ENCODE data around the gene GDPD5. TPM values are rescaled to one million over a fixed set of nuclear protein-coding genes. Genes with fewer than 3 reads are reported as not detected.

GDPD5 gene
- total and polyA plus RNA-seq, 2 donors (not counting 3 experiments of a cell fraction or from before 2014, with no cell fraction given) = 60.2 to 79.2 TPM

GRCh38 chr11:75558939-75559843 lies 33.5 kb upstream of the GDPD5 start:
- no peaks in the 10 kb centered on the region for H3K9me1 ChIP-seq (replicated peaks; ENCODE audit: control insufficient read depth, extremely low read depth, insufficient read depth, low read length)
- H3K27me3 ChIP-seq (ENCODE audit: control insufficient read depth in 2 of 2, insufficient read depth in 2 of 2, low read length in 2 of 2) = no peaks in the 10 kb centered on the region
- H3K27ac ChIP-seq (ENCODE audit: insufficient read depth, low read depth, low read length) = peak overlapping the region; percentile 62
- no TSS peak for BruUV-seq (replicated peaks)
- dilution Hi-C loops (cut with MboI; ENCODE audit: extremely low pct_ligation_motif_present, low sequenced_read_pairs) = no loop called here
- H3K4me3 ChIP-seq (replicated peaks in 1 of 3; ENCODE audit: insufficient read depth in 1 of 3, low read depth in 1 of 3, low read length in 3 of 3) = no peak overlapping the region
- H3K79me2 ChIP-seq (ENCODE audit: control insufficient read depth, insufficient read depth, low read length) = peaks cover 19% of the 10 kb centered on the region
- H3K4me2 ChIP-seq (ENCODE audit: insufficient read depth, low read length) = peak overlapping the region; percentile 50
- H3K9me3 ChIP-seq (replicated peaks; ENCODE audit: control insufficient read depth, insufficient read depth, low read length) = no peaks in the 10 kb centered on the region
- intact Hi-C loops (cut with micrococcal nuclease) = no loop called here
- ChIA-PET POLR2A (interaction anchor here (0.8 to 1.1 kb wide), 2 partner anchors 16 to 17 kb away, joined by 3 to 4 read pairs; no protein-coding TSS in a partner anchor), CTCF (interaction anchor here (1.2 to 8.6 kb wide), 4 partner anchors 11 to 147 kb away, joined by 3 to 107 read pairs (median 6); no protein-coding TSS in a partner anchor)
- H4K20me1 ChIP-seq (replicated peaks; ENCODE audit: control insufficient read depth, extremely low read depth, insufficient read depth, low read length) = no peaks in the 10 kb centered on the region
- H3K36me3 ChIP-seq (ENCODE audit: control insufficient read depth in 2 of 2, extremely low read depth in 1 of 2, insufficient read depth in 2 of 2, low read length in 2 of 2) = no peaks in the 10 kb centered on the region
- TF ChIP-seq EZH2 (IDR thresholded peaks at IDR 0.05; ENCODE audit: borderline replicate concordance, low read depth, low read length, severe bottlenecking) = no peak
- no peak for TF ChIP-seq GATA2 (IDR thresholded peaks at IDR 0.05; ENCODE audit: insufficient read depth, insufficient read length, low read depth, low read length)
- TF ChIP-seq MYC (IDR thresholded peaks at IDR 0.05; ENCODE audit: low read depth, low read length) = no peak
- no peak for TF ChIP-seq CTCF (IDR thresholded peaks at IDR 0.05; ENCODE audit: extremely low read depth in 1 of 2, insufficient read depth in 1 of 2, low read depth in 1 of 2, low read length in 2 of 2)
- no peak for TF ChIP-seq POLR2A (IDR thresholded peaks at IDR 0.05; ENCODE audit: low read depth, low read length)
- TF ChIP-seq FOS (IDR thresholded peaks at IDR 0.05; ENCODE audit: borderline replicate concordance, insufficient read depth, low read length) = no peak
- peak; percentile 23 for TF ChIP-seq POLR2AphosphoS5 (IDR thresholded peaks at IDR 0.05; ENCODE audit: insufficient read depth, low read depth, low read length)
- no peak for FAIRE-seq
- DNase-seq (ENCODE audit: low read depth, low spot score) = peak; percentile 71
- H3K9ac ChIP-seq (replicated peaks; ENCODE audit: extremely low read depth, insufficient read depth, low read length) = peak overlapping the region; percentile 6
- peak overlapping the region; percentile 58 for H2AFZ ChIP-seq (ENCODE audit: low read depth, low read length)
- peaks cover 38% of the 10 kb centered on the region for H3K4me1 ChIP-seq (ENCODE audit: control insufficient read depth, extremely low read depth, insufficient read depth, low read length)

All from endothelial cell of umbilical vein (primary cell).